Neuronal stem cell (in vitro differentiated cells): ENCODE measurements around the gene LRG1.

Experiments
- DNase-seq: peaks from one replicate; pipeline ENCODE4 v3.0.0-alpha.2; 2013; ENCODE audit warnings: low spot score
- H2AFZ ChIP-seq: one replicate; pipeline ENCODE4 v1.6.1; 2013; ENCODE audit warnings: mild to moderate bottlenecking, low read length, inconsistent platforms
- H2AK5ac ChIP-seq: 2 replicates; pipeline ENCODE4 v1.6.1; 2013; ENCODE audit warnings: low read depth, mild to moderate bottlenecking, inconsistent platforms, low read length, moderate library complexity, mixed read lengths
- H2BK120ac ChIP-seq: 2 replicates; pipeline ENCODE4 v1.6.1; 2013; ENCODE audit warnings: low read depth, mild to moderate bottlenecking, inconsistent platforms, low read length, moderate library complexity, mixed read lengths
- H2BK12ac ChIP-seq: one replicate; pipeline ENCODE4 v1.6.1; 2013; ENCODE audit warnings: low read length, inconsistent platforms
- H2BK15ac ChIP-seq: 2 replicates; pipeline ENCODE4 v1.6.1; 2013; ENCODE audit warnings: mild to moderate bottlenecking, low read length, inconsistent platforms, mixed read lengths
- H2BK5ac ChIP-seq: one replicate; pipeline ENCODE4 v1.6.1; 2013; ENCODE audit warnings: inconsistent platforms, mild to moderate bottlenecking, low read length, moderate library complexity
- H3K14ac ChIP-seq: one replicate; pipeline ENCODE4 v1.6.1; 2013; ENCODE audit warnings: low read length, inconsistent platforms
- H3K18ac ChIP-seq: 2 replicates; pipeline ENCODE4 v1.6.1; 2013; ENCODE audit warnings: low read length, inconsistent platforms
- H3K23ac ChIP-seq: 2 replicates; pipeline ENCODE4 v1.6.1; 2013; ENCODE audit warnings: low read depth, mild to moderate bottlenecking, mixed read lengths, low read length, inconsistent platforms; ENCODE audit not compliant: poor library complexity
- H3K27ac ChIP-seq: replicated peaks from 3 replicates; pipeline ENCODE4 v1.5.1; 2013; ENCODE audit warnings: low read length, inconsistent platforms
- H3K27me3 ChIP-seq, 3 experiments: 2 replicates each; pipeline ENCODE4 v1.6.1; 2013; ENCODE audit warnings: low read length in 3 of 3, mild to moderate bottlenecking in 2 of 3, inconsistent platforms in 1 of 3, low read depth in 1 of 3, mixed read lengths in 1 of 3, moderate library complexity in 1 of 3; ENCODE audit not compliant: control insufficient read depth in 3 of 3, insufficient read depth in 3 of 3
- H3K36me3 ChIP-seq, 2 donors: replicated peaks in 1 of 2; 2 replicates each; pipeline ENCODE4 v1.6.1; 2013; ENCODE audit warnings: low read length in 2 of 2; ENCODE audit not compliant: control insufficient read depth in 2 of 2, insufficient read depth in 2 of 2
- H3K4ac ChIP-seq: 2 replicates; pipeline ENCODE4 v1.6.1; 2013; ENCODE audit warnings: inconsistent platforms, mild to moderate bottlenecking, low read length, moderate library complexity
- H3K4me1 ChIP-seq, 2 donors: 1 replicate in 1 of 2; 2 replicates in 1 of 2; pipeline ENCODE4 v1.6.1; 2013; ENCODE audit warnings: low read length in 2 of 2, low read depth in 1 of 2; ENCODE audit not compliant: control insufficient read depth in 2 of 2, insufficient read depth in 1 of 2
- H3K4me2 ChIP-seq: one replicate; pipeline ENCODE4 v1.6.1; 2013; ENCODE audit warnings: mild to moderate bottlenecking, low read length, inconsistent platforms; ENCODE audit not compliant: insufficient read depth, poor library complexity, severe bottlenecking
- H3K4me3 ChIP-seq, 2 donors: 2 replicates each; pipeline ENCODE4 v1.5.1; 2013; ENCODE audit warnings: low read length in 2 of 2, mild to moderate bottlenecking in 2 of 2, inconsistent platforms in 1 of 2, moderate library complexity in 1 of 2
- H3K79me1 ChIP-seq: one replicate; pipeline ENCODE4 v1.6.1; 2013; ENCODE audit warnings: low read depth, mild to moderate bottlenecking, inconsistent platforms, low read length, moderate library complexity
- H3K9ac ChIP-seq: one replicate; pipeline ENCODE4 v1.6.1; 2013; ENCODE audit warnings: mild to moderate bottlenecking, low read depth, low read length, inconsistent platforms; ENCODE audit not compliant: poor library complexity
- H3K9me3 ChIP-seq, 2 donors: replicated peaks in 1 of 2; 2 replicates each; pipeline versions ENCODE3 to v1.6.1; 2013; ENCODE audit warnings: low read length in 2 of 2, mild to moderate bottlenecking in 2 of 2, inconsistent platforms in 1 of 2, low read depth in 1 of 2, mixed read lengths in 1 of 2, moderate library complexity in 1 of 2; ENCODE audit not compliant: control insufficient read depth in 2 of 2, insufficient read depth in 1 of 2
- H4K8ac ChIP-seq: one replicate; pipeline ENCODE4 v1.6.1; 2013; ENCODE audit warnings: low read depth, mild to moderate bottlenecking, inconsistent platforms, low read length, moderate library complexity
- H4K91ac ChIP-seq: one replicate; pipeline ENCODE4 v1.6.1; 2013; ENCODE audit warnings: low read length, low read depth, mild to moderate bottlenecking, inconsistent platforms; ENCODE audit not compliant: poor library complexity
- WGBS, 2 donors: extraction: QIAGEN DNeasy Blood & Tissue Kit; methylation state at CpG; one replicate each; pipeline ENCODE4 v1.1.7; 2013; ENCODE audit warnings: missing lambda C conversion rate in 2 of 2, mixed read lengths in 1 of 2; ENCODE audit not compliant: insufficient read length in 2 of 2, insufficient replicate concordance in 1 of 2; ENCODE audit errors: extremely low coverage in 2 of 2; 5-methylcytosine and 5-hydroxymethylcytosine counted together

LRG1 gene

GRCh38 chr19:4511300-4512054, 28.4 kb downstream of the LRG1 start:
- DNase-seq: no peak
- Histone ChIP-seq H3K27me3 (peaks cover 0 to 4% (median 0%) of the 10 kb centered on the region in 3 experiments), H3K9ac (peak overlapping the region; percentile 60), H3K4me1 (peaks cover 0 to 1% of the 10 kb centered on the region in 2 donors), H3K14ac (peak overlapping the region; percentile 89), H3K4ac (no peak overlapping the region), H2BK15ac (no peak overlapping the region), H3K4me3 (no peak overlapping the region), H2BK12ac (no peak overlapping the region), H4K91ac (no peak overlapping the region), H3K27ac (no peak overlapping the region), H3K4me2 (no peak overlapping the region), H3K9me3 (no peaks in the 10 kb centered on the region), H3K18ac (peak overlapping the region; percentile 64), H3K23ac (peak overlapping the region; percentile 93), H2AK5ac (no peak overlapping the region), H3K36me3 (peaks cover 0 to 3% of the 10 kb centered on the region in 2 donors), H2AFZ (no peak overlapping the region), H2BK5ac (no peak overlapping the region), H2BK120ac (no peak overlapping the region), H3K79me1 (peaks cover 3% of the 10 kb centered on the region), H4K8ac (no peak overlapping the region)
- no CpG with 5 or more reads among the region's 27 CpGs for WGBS, 2 donors

DNA sequence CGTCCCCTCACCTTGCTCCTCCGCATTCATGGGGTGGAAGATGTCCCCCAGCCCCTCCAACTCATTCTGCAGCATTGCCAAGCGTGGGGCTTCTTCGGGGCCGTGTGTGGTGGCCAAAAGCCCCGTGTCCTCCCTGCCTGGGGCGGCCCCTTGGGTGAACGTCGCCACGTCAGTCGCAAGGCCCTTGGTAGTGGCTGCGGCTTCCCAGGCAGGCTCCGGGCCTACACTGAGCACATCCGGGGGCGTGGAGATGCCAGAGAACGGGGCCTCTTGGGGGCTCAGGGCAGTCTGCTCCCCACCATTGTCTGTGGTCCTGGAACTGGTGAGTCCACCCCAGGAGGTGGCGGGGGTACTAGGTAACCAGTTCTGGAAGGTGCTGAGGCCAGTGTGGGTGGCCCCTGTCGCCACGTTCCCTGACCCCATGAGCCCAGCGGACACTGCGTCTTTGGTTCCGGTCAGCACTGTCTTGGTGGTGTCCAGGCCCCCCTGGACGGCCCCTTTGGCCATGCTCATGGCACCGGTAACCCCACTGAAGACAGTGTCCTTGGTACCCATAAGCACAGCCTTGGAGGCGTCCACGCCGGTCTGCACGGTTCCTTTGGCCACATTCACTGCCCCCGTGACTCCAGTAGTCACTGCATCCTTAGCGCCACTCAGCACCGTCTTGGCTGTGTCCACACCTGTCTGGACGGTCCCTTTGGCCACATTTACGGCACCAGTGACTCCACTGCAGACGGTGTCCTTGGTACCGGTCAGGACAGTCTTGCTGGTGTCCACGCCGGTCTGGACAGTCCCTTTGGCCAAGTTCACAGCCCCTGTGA, 29.2 kb downstream of the LRG1 start:
- no peak overlapping the region for H2BK12ac ChIP-seq
- no peak overlapping the region for H3K27ac ChIP-seq
- no peak overlapping the region for H2AK5ac ChIP-seq
- H3K18ac ChIP-seq: peak overlapping the region; percentile 76
- WGBS, 2 donors: no CpG with 5 or more reads among the region's 37 CpGs
- H3K4me1 ChIP-seq: no peaks in the 10 kb centered on the region
- peak overlapping the region; percentile 38 for H3K4ac ChIP-seq
- H4K91ac ChIP-seq: no peak overlapping the region
- H3K36me3 ChIP-seq: peaks cover 0 to 4% of the 10 kb centered on the region in 2 donors
- no peak overlapping the region for H2AFZ ChIP-seq
- peak overlapping the region; percentile 94 for H3K14ac ChIP-seq
- H4K8ac ChIP-seq: no peak overlapping the region
- H3K27me3 ChIP-seq: peaks cover 0 to 4% (median 0%) of the 10 kb centered on the region in 3 experiments
- no peak overlapping the region for H2BK15ac ChIP-seq
- no peaks in the 10 kb centered on the region for H3K9me3 ChIP-seq
- H2BK120ac ChIP-seq: no peak overlapping the region
- no peak overlapping the region for H3K4me2 ChIP-seq
- H3K23ac ChIP-seq: peak overlapping the region; percentile 89
- peak overlapping the region; percentile 39 for H2BK5ac ChIP-seq
- H3K9ac ChIP-seq: peak overlapping the region; percentile 9
- no peak for DNase-seq
- peaks cover 3% of the 10 kb centered on the region for H3K79me1 ChIP-seq
- no peak overlapping the region for H3K4me3 ChIP-seq

DNA sequence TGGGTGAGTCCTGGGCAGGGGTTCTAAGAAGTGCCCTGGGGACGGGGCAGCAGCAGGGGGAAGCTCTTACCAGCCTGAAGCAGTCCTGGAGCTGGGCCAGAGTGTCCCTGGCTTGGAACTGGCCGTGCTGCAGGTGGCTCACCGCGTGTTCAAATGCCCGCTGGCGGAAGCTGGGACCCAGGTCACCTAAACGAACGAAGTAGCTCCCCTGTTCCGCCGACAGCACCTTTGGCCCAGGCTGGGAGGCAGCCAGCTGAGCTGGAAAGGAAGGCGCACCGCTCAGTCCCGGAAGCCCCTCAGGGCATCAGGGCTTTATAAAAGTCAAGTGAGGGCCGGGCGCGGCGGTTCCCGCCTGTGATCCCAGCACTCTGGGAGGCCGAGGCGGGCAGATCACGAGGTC, 31.1 kb downstream of the LRG1 start:
- no peak overlapping the region for H3K9ac ChIP-seq

DNA sequence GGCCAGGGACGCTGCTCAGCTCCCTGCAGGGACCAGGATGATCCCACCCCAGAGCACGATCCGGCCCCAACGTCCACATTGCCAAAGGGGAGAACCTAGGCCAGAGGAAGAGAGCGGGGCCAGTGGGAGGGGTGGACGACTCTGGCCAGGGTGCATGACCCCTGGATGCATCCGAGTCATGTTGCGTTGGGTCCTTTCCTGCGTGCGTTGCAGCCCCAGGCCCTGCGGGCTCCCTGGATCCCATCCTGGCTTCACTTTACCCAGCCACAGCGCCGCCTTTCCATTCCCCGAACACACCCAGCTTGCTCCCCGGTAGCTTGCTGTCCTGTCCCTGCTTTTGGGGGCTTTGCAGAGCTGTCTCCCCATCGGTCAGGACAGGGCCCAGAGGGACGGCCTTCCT, 32.0 kb downstream of the LRG1 start:
- Histone ChIP-seq H3K79me1 (peaks cover 6% of the 10 kb centered on the region), H3K14ac (peak overlapping the region; percentile 82), H3K36me3 (peaks cover 17 to 19% of the 10 kb centered on the region in 2 donors), H3K4me2 (no peak overlapping the region), H3K27me3 (peaks cover 0 to 4% (median 0%) of the 10 kb centered on the region in 3 experiments), H3K4me3 (no peak overlapping the region), H2BK5ac (no peak overlapping the region), H2BK15ac (no peak overlapping the region), H2AFZ (no peak overlapping the region), H3K27ac (no peak overlapping the region), H3K23ac (peak overlapping the region; percentile 96), H4K91ac (no peak overlapping the region), H3K9me3 (no peaks in the 10 kb centered on the region), H3K4me1 (peaks cover 0 to 8% of the 10 kb centered on the region in 2 donors), H4K8ac (peak overlapping the region; percentile 43), H3K4ac (no peak overlapping the region), H3K9ac (no peak overlapping the region), H2AK5ac (no peak overlapping the region), H2BK12ac (no peak overlapping the region), H2BK120ac (no peak overlapping the region), H3K18ac (peak overlapping the region; percentile 57)
- WGBS, 2 donors: no CpG with 5 or more reads among the region's 17 CpGs
- DNase-seq: no peak

More for the DNA sequence above, 31.1 kb downstream of the LRG1 start:
- DNase-seq: no peak
- H2AFZ ChIP-seq: no peak overlapping the region
- no peaks in the 10 kb centered on the region for H3K9me3 ChIP-seq
- H3K18ac ChIP-seq: no peak overlapping the region
- H4K8ac ChIP-seq: no peak overlapping the region
- no peak overlapping the region for H2BK5ac ChIP-seq
- H3K14ac ChIP-seq: no peak overlapping the region
- H2BK120ac ChIP-seq: no peak overlapping the region
- peaks cover 0 to under 1% of the 10 kb centered on the region in 2 donors for H3K4me1 ChIP-seq
- no peak overlapping the region for H4K91ac ChIP-seq
- no peak overlapping the region for H3K4me2 ChIP-seq
- no peak overlapping the region for H2BK12ac ChIP-seq
- no peak overlapping the region for H3K27ac ChIP-seq
- H3K36me3 ChIP-seq: peaks cover 11 to 16% of the 10 kb centered on the region in 2 donors
- no peak overlapping the region for H3K4me3 ChIP-seq
- peaks cover 0 to 4% (median 0%) of the 10 kb centered on the region in 3 experiments for H3K27me3 ChIP-seq
- H3K23ac ChIP-seq: no peak overlapping the region
- no CpG with 5 or more reads among the region's 21 CpGs for WGBS, 2 donors
- H3K4ac ChIP-seq: no peak overlapping the region
- H2BK15ac ChIP-seq: no peak overlapping the region
- peak overlapping the region; percentile 25 for H2AK5ac ChIP-seq
- H3K79me1 ChIP-seq: peaks cover 6% of the 10 kb centered on the region
